Osteocyte (in vitro differentiated cells): ENCODE measurements around the gene CLEC4F. TPM values are rescaled to one million over a fixed set of nuclear protein-coding genes. Genes with fewer than 3 reads are reported as not detected.

Experiments
- DNase-seq: peaks from one replicate; pipeline ENCODE4 v3.0.0; 2021; ENCODE audit warnings: mixed read lengths; ENCODE audit not compliant: unreplicated experiment; ENCODE audit errors: extremely low spot score
- H3K27ac Mint-ChIP-seq: one replicate; pipeline ENCODE4 v1.8.0; 2021; ENCODE audit warnings: mild to moderate bottlenecking, mixed read lengths; ENCODE audit not compliant: unreplicated experiment
- H3K27me3 Mint-ChIP-seq: one replicate; pipeline ENCODE4 v1.8.0; 2021; ENCODE audit warnings: mixed read lengths; ENCODE audit not compliant: unreplicated experiment
- H3K36me3 Mint-ChIP-seq: one replicate; pipeline ENCODE4 v1.8.0; 2021; ENCODE audit warnings: mixed read lengths; ENCODE audit not compliant: unreplicated experiment
- H3K4me1 Mint-ChIP-seq: one replicate; pipeline ENCODE4 v1.8.0; 2021; ENCODE audit warnings: mixed read lengths; ENCODE audit not compliant: unreplicated experiment
- H3K4me3 Mint-ChIP-seq: one replicate; pipeline ENCODE4 v1.8.0; 2021; ENCODE audit warnings: mild to moderate bottlenecking, moderate library complexity, mixed read lengths; ENCODE audit not compliant: unreplicated experiment
- H3K9me3 Mint-ChIP-seq: one replicate; pipeline ENCODE4 v1.8.0; 2021; ENCODE audit warnings: mixed read lengths; ENCODE audit not compliant: unreplicated experiment
- total RNA-seq: library from RNA; stranded (reverse); gene quantifications from 2 replicates; pipeline ENCODE4 v1.2.1, GENCODE V29; 2021
- TF ChIP-seq, protein P1 (sequence below): fragments of 200-600 bp; sonication (generic); IDR thresholded peaks from 2 replicates; pipeline ENCODE4 v1.5.0; 2021; ENCODE audit warnings: antibody characterized with exemption, mild to moderate bottlenecking, moderate library complexity

The CLEC4F gene
- total RNA-seq, 1 donor from 2014 or later, result not detected

GRCh38 chr2:70767079-70767698 is 53.2 kb downstream of the CLEC4F start:
- DNase-seq, result no peak
- Mint-ChIP-seq H3K9me3 (no peaks in the 10 kb centered on the region), H3K27me3 (peaks cover 65% of the 10 kb centered on the region), H3K27ac (no peak overlapping the region), H3K4me3 (no peak overlapping the region), H3K36me3 (no peaks in the 10 kb centered on the region), H3K4me1 (peaks cover 11% of the 10 kb centered on the region)
- TF ChIP-seq, protein P1, sequence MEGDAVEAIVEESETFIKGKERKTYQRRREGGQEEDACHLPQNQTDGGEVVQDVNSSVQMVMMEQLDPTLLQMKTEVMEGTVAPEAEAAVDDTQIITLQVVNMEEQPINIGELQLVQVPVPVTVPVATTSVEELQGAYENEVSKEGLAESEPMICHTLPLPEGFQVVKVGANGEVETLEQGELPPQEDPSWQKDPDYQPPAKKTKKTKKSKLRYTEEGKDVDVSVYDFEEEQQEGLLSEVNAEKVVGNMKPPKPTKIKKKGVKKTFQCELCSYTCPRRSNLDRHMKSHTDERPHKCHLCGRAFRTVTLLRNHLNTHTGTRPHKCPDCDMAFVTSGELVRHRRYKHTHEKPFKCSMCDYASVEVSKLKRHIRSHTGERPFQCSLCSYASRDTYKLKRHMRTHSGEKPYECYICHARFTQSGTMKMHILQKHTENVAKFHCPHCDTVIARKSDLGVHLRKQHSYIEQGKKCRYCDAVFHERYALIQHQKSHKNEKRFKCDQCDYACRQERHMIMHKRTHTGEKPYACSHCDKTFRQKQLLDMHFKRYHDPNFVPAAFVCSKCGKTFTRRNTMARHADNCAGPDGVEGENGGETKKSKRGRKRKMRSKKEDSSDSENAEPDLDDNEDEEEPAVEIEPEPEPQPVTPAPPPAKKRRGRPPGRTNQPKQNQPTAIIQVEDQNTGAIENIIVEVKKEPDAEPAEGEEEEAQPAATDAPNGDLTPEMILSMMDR, result no peak

DNA sequence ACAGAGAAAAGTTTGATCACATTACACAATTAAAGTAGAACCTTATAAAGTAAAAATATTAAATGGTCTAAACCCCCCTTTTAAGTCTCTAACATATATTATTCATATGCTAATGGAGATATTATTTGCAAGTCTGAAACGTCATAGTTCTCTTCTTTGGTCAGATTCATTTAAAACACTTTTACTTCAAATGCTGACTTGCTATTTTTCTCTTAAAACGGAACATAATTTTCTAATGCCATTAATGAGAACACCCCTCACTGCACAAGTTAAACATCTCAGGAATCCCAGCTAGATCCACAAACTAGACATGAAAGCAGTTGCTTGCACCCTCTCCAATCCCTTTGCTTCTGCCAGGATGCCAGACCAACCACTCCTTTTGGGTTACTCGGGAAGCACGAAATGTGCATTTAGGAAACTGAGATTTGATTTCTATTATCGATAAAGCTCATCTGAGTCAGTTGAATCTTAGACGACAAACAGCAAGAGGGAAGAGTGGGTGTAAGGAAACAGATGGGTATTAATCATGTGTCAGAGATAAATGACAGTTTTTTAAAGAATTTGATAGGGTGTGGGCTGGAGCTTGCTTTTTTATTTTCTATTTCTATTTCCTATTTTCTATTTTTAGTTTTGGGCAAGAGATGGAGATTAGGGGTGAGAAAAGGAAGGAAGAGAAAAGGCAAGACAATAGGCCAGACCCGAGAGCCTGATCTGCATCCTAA is 53.9 kb downstream of the CLEC4F start:
- Mint-ChIP-seq H3K4me3 (peak overlapping the region; percentile 21), H3K27ac (no peak overlapping the region), H3K9me3 (no peaks in the 10 kb centered on the region), H3K4me1 (peaks cover 11% of the 10 kb centered on the region), H3K27me3 (peaks cover 62% of the 10 kb centered on the region), H3K36me3 (no peaks in the 10 kb centered on the region)
- no peak for DNase-seq
- TF ChIP-seq, protein P1, result no peak

GRCh38 chr2:70765507-70765906 is 54.9 kb downstream of the CLEC4F start:
- no peak overlapping the region for H3K4me3 Mint-ChIP-seq
- H3K36me3 Mint-ChIP-seq, result no peaks in the 10 kb centered on the region

DNA sequence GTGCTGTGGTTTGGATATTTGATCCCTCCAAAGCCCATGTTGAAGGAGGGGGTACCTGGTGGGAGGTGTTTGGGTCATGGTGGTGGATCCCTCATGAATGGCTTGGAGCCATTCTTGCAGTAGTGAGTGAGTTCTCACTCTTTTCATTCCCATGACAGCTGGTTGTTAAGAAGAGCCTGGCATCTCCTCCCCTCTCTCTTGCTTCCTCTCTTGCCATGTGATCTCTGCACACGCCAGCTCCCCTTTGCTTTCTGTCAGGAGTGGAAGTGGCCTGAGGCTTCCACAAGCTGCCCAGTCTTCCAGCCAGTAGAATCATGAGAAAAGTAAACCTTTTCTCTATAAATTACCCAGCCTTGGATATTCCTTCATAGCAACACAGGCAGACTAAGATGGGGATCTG is 61.0 kb downstream of the CLEC4F start:
- no peak for DNase-seq
- TF ChIP-seq, protein P1, result no peak
- H3K36me3 Mint-ChIP-seq, result no peaks in the 10 kb centered on the region
- H3K4me1 Mint-ChIP-seq, result no peaks in the 10 kb centered on the region
- H3K27me3 Mint-ChIP-seq, result peaks cover 37% of the 10 kb centered on the region
- H3K4me3 Mint-ChIP-seq, result no peak overlapping the region
- no peaks in the 10 kb centered on the region for H3K9me3 Mint-ChIP-seq
- no peak overlapping the region for H3K27ac Mint-ChIP-seq

More at GRCh38 chr2:70765507-70765906, 54.9 kb downstream of the CLEC4F start:
- Mint-ChIP-seq H3K27me3 (peaks cover 60% of the 10 kb centered on the region), H3K4me1 (peaks cover 11% of the 10 kb centered on the region), H3K9me3 (no peaks in the 10 kb centered on the region), H3K27ac (no peak overlapping the region)
- TF ChIP-seq, protein P1, result no peak
- no peak for DNase-seq

Other genes starting within 250 kb of the CLEC4F start
- not detected in 2 replicates for gene ADD2, start 52.4 kb downstream of the CLEC4F start, total RNA-seq
- gene FIGLA, start 30.0 kb downstream of the CLEC4F start, total RNA-seq, result not detected in 2 replicates
- gene CD207, start 15.2 kb upstream of the CLEC4F start, total RNA-seq, result not detected in 2 replicates
- gene VAX2, start 80.0 kb upstream of the CLEC4F start, total RNA-seq, result 5.9 and 8.3 TPM in 2 replicates
- 6.3 and 6.5 TPM in 2 replicates for gene ATP6V1B1, start 115.3 kb upstream of the CLEC4F start, total RNA-seq
- gene ANKRD53, start 158.0 kb upstream of the CLEC4F start, total RNA-seq, result 1.9 and 2.7 TPM in 2 replicates
- gene TEX261, start 174.3 kb upstream of the CLEC4F start, total RNA-seq, result 64.7 and 71.2 TPM in 2 replicates
- 157 and 161 TPM in 2 replicates for gene NAGK, start 248.0 kb upstream of the CLEC4F start, total RNA-seq